CD4-positive, alpha-beta T cell treated with Interleukin-4 for 4 hours (primary cell): ENCODE results near the gene ITPKB.
"Not testable (repeated sequence)": the region's sequence is repeated elsewhere in the genome, so short reads cannot be mapped to it uniquely, and the experiment has no call there.

Experiments
- DNase-seq: peaks from one replicate; pipeline ENCODE4 v3.0.0-alpha.2; 2020

The ITPKB gene

GRCh38 chr1:226648421-226648820 lies 90.7 kb downstream of the ITPKB start:
- DNase-seq = no peak

GRCh38 chr1:226647719-226648118 lies 91.4 kb downstream of the ITPKB start:
- no peak for DNase-seq

- DNase-seq = no peak
Observed at GRCh38 chr1:226646870-226647449, 92.1 kb downstream of the ITPKB start.

- no peak for DNase-seq
Observed at GRCh38 chr1:226646026-226646869, 92.8 kb downstream of the ITPKB start.

- DNase-seq = no peak
Observed at GRCh38 chr1:226645279-226645976, 93.7 kb downstream of the ITPKB start.

GRCh38 chr1:226644541-226645176 lies 94.4 kb downstream of the ITPKB start:
- DNase-seq = no peak

GRCh38 chr1:226643611-226644540 lies 95.2 kb downstream of the ITPKB start:
- no peak for DNase-seq

- DNase-seq = peak; percentile 68
Observed at GRCh38 chr1:226643177-226643576, 95.9 kb downstream of the ITPKB start.

- DNase-seq = no peak
Observed at GRCh38 chr1:226642421-226642820, 96.7 kb downstream of the ITPKB start.

- no peak for DNase-seq
Observed at GRCh38 chr1:226641671-226642231, 97.3 kb downstream of the ITPKB start.

- no peak for DNase-seq
Observed at GRCh38 chr1:226640321-226641136, 98.6 kb downstream of the ITPKB start.

- DNase-seq = no peak
Observed at GRCh38 chr1:226639631-226640061, 99.4 kb downstream of the ITPKB start.

GRCh38 chr1:226639206-226639605 lies 99.9 kb downstream of the ITPKB start:
- DNase-seq = not testable (repeated sequence)

GRCh38 chr1:226638608-226639007 lies 100.5 kb downstream of the ITPKB start:
- no peak for DNase-seq

- no peak for DNase-seq
Observed at GRCh38 chr1:226638001-226638601, 101.0 kb downstream of the ITPKB start.

- no peak for DNase-seq
Observed at GRCh38 chr1:226637147-226637935, 101.7 kb downstream of the ITPKB start.

GRCh38 chr1:226636847-226637096 lies 102.3 kb downstream of the ITPKB start:
- DNase-seq = no peak

GRCh38 chr1:226635456-226635941 lies 103.6 kb downstream of the ITPKB start:
- peak; percentile 59 for DNase-seq

GRCh38 chr1:226634611-226635246 lies 104.4 kb downstream of the ITPKB start:
- DNase-seq = no peak
